ENCODE results near the gene RENBP.
A peak's percentile ranks its signal among the peaks of the same experiment; 100 is the strongest.

RENBP gene

GRCh38 chrX:153928846-153929245, 15.6 kb downstream of the RENBP start:
- TF ChIP-seq EGR1 (IDR thresholded peaks at IDR 0.05) = no peak
- TF ChIP-seq USF1 (IDR thresholded peaks at IDR 0.05) = no peak
- no peak for TF ChIP-seq REST (IDR thresholded peaks at IDR 0.05; ENCODE audit: low read depth)
- no peak for TF ChIP-seq CREB1 (IDR thresholded peaks at IDR 0.05; ENCODE audit: low read depth)
- TF ChIP-seq TEAD4 (IDR thresholded peaks at IDR 0.05) = no peak
- TF ChIP-seq FOXM1 (IDR thresholded peaks at IDR 0.05; ENCODE audit: borderline replicate concordance, low read depth) = no peak
- no peak for TF ChIP-seq TAF1 (IDR thresholded peaks at IDR 0.05; ENCODE audit: low read depth)
- TF ChIP-seq RAD21 (IDR thresholded peaks at IDR 0.05; ENCODE audit: low read depth) = no peak
- TF ChIP-seq YY1 (IDR thresholded peaks at IDR 0.05; ENCODE audit: low read depth) = no peak
- TF ChIP-seq NFIC (IDR thresholded peaks at IDR 0.05) = no peak
- no peak for TF ChIP-seq ZBTB7A (IDR thresholded peaks at IDR 0.05; ENCODE audit: low read depth)
- TF ChIP-seq TCF12 (IDR thresholded peaks at IDR 0.05; ENCODE audit: low read depth) = no peak
- TF ChIP-seq MAX (IDR thresholded peaks at IDR 0.05) = no peak
- TF ChIP-seq CEBPB (IDR thresholded peaks at IDR 0.05) = no peak
- no peak for TF ChIP-seq EP300 (IDR thresholded peaks at IDR 0.05; ENCODE audit: borderline replicate concordance)

GRCh38 chrX:153927922-153928760, 16.3 kb downstream of the RENBP start:
- no peak for TF ChIP-seq CEBPB (IDR thresholded peaks at IDR 0.05)
- no peak for TF ChIP-seq EGR1 (IDR thresholded peaks at IDR 0.05)
- peak; percentile 46 for TF ChIP-seq TCF12 (IDR thresholded peaks at IDR 0.05; ENCODE audit: low read depth)
- no peak for TF ChIP-seq REST (IDR thresholded peaks at IDR 0.05; ENCODE audit: low read depth)
- no peak for TF ChIP-seq YY1 (IDR thresholded peaks at IDR 0.05; ENCODE audit: low read depth)
- no peak for TF ChIP-seq TEAD4 (IDR thresholded peaks at IDR 0.05)
- TF ChIP-seq EP300 (IDR thresholded peaks at IDR 0.05; ENCODE audit: borderline replicate concordance) = peak; percentile 18; the same call in 1 of the 2 replicates
- TF ChIP-seq USF1 (IDR thresholded peaks at IDR 0.05) = peak; percentile 94
- TF ChIP-seq CREB1 (IDR thresholded peaks at IDR 0.05; ENCODE audit: low read depth) = no peak
- no peak for TF ChIP-seq TAF1 (IDR thresholded peaks at IDR 0.05; ENCODE audit: low read depth)
- no peak for TF ChIP-seq ZBTB7A (IDR thresholded peaks at IDR 0.05; ENCODE audit: low read depth)
- TF ChIP-seq RAD21 (IDR thresholded peaks at IDR 0.05; ENCODE audit: low read depth) = peak; percentile 8; the same call in 1 of the 2 replicates
- TF ChIP-seq FOXM1 (IDR thresholded peaks at IDR 0.05; ENCODE audit: borderline replicate concordance, low read depth) = no peak
- no peak for TF ChIP-seq NFIC (IDR thresholded peaks at IDR 0.05)
- TF ChIP-seq MAX (IDR thresholded peaks at IDR 0.05) = peak; percentile 60; the same call in 1 of the 2 replicates

GRCh38 chrX:153927672-153927921, 16.8 kb downstream of the RENBP start:
- TF ChIP-seq EGR1 (IDR thresholded peaks at IDR 0.05) (no peak), CEBPB (IDR thresholded peaks at IDR 0.05) (no peak), ZBTB7A (IDR thresholded peaks at IDR 0.05; ENCODE audit: low read depth) (no peak), TAF1 (IDR thresholded peaks at IDR 0.05; ENCODE audit: low read depth) (no peak), EP300 (IDR thresholded peaks at IDR 0.05; ENCODE audit: borderline replicate concordance) (no peak), NFIC (IDR thresholded peaks at IDR 0.05) (no peak), CREB1 (IDR thresholded peaks at IDR 0.05; ENCODE audit: low read depth) (no peak), TCF12 (IDR thresholded peaks at IDR 0.05; ENCODE audit: low read depth) (no peak), YY1 (IDR thresholded peaks at IDR 0.05; ENCODE audit: low read depth) (no peak), RAD21 (IDR thresholded peaks at IDR 0.05; ENCODE audit: low read depth) (no peak), TEAD4 (IDR thresholded peaks at IDR 0.05) (no peak), MAX (IDR thresholded peaks at IDR 0.05) (no peak)

GRCh38 chrX:153926858-153927671, 17.4 kb downstream of the RENBP start:
- TF ChIP-seq USF1 (IDR thresholded peaks at IDR 0.05) (no peak), ZBTB7A (IDR thresholded peaks at IDR 0.05; ENCODE audit: low read depth) (no peak), TEAD4 (IDR thresholded peaks at IDR 0.05) (no peak), NFIC (IDR thresholded peaks at IDR 0.05) (no peak)

All from Ishikawa (cell line).